Measurements from ENCODE around the gene CEP104. TPM values are rescaled to one million over a fixed set of nuclear protein-coding genes. Genes with fewer than 3 reads are reported as not detected.
A peak's percentile ranks its signal among the peaks of the same experiment; 100 is the strongest.

Gene CEP104
- total and polyA plus RNA-seq, 10 donors = 4.5 to 49.4 (median 33.4) TPM

DNA sequence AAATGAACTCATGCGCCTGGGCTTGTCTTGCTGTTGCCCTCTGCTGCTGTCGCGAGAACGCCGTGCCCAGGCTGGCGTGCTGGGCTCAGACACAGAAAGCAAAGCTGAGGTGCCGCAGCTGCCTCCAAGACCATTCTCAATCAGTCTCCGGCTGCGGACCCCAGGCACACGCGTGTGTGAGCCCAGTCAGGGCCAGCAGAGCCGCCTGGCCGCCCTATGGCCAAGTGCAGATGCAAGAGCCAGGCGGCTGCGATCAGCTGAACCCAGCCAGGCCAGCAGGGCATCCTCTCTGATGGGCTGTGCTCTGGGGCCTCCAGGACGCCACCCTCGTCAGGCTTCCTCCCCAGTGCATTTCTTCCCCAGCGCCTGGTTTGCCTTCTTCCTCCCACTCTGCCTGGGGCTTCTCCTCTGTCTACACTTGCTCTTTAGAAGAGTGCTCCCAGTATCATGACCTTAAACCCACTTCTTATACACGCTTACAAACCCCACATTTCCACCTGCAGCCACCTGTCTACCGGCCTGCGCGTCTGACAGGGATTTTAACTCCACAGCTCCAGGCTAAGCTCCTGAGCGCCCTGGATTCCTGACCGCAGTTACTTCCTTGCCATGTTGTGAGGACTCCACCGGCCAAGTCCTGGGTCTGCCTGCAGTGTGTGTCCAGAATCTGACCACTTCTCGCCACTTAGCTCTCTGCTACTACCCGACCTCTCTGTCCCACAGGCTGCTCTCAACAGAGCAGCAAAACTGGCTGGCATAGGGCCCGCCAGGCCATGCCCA, 39.0 kb downstream of the CEP104 start:
- Histone ChIP-seq H3K4me1 (no peaks in the 10 kb centered on the region), H3K9me3 (no peaks in the 10 kb centered on the region), H3K27me3 (replicated peaks in 1 of 7) (no peaks in the 10 kb centered on the region), H3K27ac (no peak overlapping the region), H3K36me3 (peaks cover 0 to 89% (median 58%) of the 10 kb centered on the region in 6 donors), H3K4me3 (no peak overlapping the region)
- DNase-seq = no peak
- intact Hi-C loops (cut with DNase I; ENCODE audit: low total_unique reads) = no loop called here
- peak in 2 of 3 donors; percentile 9 to 31 for TF ChIP-seq POLR2AphosphoS5 (IDR thresholded peaks at IDR 0.05)
- TF ChIP-seq, protein P1, sequence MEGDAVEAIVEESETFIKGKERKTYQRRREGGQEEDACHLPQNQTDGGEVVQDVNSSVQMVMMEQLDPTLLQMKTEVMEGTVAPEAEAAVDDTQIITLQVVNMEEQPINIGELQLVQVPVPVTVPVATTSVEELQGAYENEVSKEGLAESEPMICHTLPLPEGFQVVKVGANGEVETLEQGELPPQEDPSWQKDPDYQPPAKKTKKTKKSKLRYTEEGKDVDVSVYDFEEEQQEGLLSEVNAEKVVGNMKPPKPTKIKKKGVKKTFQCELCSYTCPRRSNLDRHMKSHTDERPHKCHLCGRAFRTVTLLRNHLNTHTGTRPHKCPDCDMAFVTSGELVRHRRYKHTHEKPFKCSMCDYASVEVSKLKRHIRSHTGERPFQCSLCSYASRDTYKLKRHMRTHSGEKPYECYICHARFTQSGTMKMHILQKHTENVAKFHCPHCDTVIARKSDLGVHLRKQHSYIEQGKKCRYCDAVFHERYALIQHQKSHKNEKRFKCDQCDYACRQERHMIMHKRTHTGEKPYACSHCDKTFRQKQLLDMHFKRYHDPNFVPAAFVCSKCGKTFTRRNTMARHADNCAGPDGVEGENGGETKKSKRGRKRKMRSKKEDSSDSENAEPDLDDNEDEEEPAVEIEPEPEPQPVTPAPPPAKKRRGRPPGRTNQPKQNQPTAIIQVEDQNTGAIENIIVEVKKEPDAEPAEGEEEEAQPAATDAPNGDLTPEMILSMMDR (IDR thresholded peaks at IDR 0.05 in 8 of 11, conservative IDR thresholded peaks at IDR 0.05 in 3 of 11) = no peak
- no peak for TF ChIP-seq POLR2A (IDR thresholded peaks at IDR 0.05)
- WGBS, 5 donors = 93 to 96% (median 94%) methylated on average over 27 to 28 of the region's 28 CpGs

GRCh38 chr1:3817138-3817740, 39.8 kb downstream of the CEP104 start:
- no peaks in the 10 kb centered on the region for H3K27me3 ChIP-seq (replicated peaks in 1 of 7)
- TF ChIP-seq, protein P1 (IDR thresholded peaks at IDR 0.05 in 8 of 11, conservative IDR thresholded peaks at IDR 0.05 in 3 of 11) = no peak
- TF ChIP-seq POLR2AphosphoS5 (IDR thresholded peaks at IDR 0.05) (no peak), POLR2A (IDR thresholded peaks at IDR 0.05) (no peak)
- no peak for DNase-seq

GRCh38 chr1:3816331-3817137, 40.5 kb downstream of the CEP104 start:
- peak in 1 of 3 donors; percentile 57 for TF ChIP-seq POLR2AphosphoS5 (IDR thresholded peaks at IDR 0.05)
- TF ChIP-seq POLR2A (IDR thresholded peaks at IDR 0.05) = no peak
- Histone ChIP-seq H3K27ac (no peak overlapping the region), H3K4me1 (no peaks in the 10 kb centered on the region), H3K27me3 (replicated peaks in 1 of 7) (no peaks in the 10 kb centered on the region), H3K9me3 (no peaks in the 10 kb centered on the region), H3K36me3 (peaks cover 0 to 74% (median 44%) of the 10 kb centered on the region in 6 donors), H3K4me3 (no peak overlapping the region)
- intact Hi-C loops (cut with DNase I; ENCODE audit: low total_unique reads) = no loop called here
- DNase-seq = no peak
- WGBS, 5 donors = 87 to 95% (median 93%) methylated on average over 31 to 38 of the region's 38 CpGs

More at GRCh38 chr1:3817138-3817740, 39.8 kb downstream of the CEP104 start:
- Histone ChIP-seq H3K36me3 (peaks cover 0 to 81% (median 50%) of the 10 kb centered on the region in 6 donors), H3K9me3 (no peaks in the 10 kb centered on the region), H3K4me1 (no peaks in the 10 kb centered on the region), H3K27ac (no peak overlapping the region), H3K4me3 (no peak overlapping the region)
- WGBS, 5 donors = 93 to 98% (median 94%) methylated on average over 14 to 17 of the region's 17 CpGs
- intact Hi-C loops (cut with DNase I; ENCODE audit: low total_unique reads) = no loop called here

- 91 to 96% (median 93%) methylated on average over 24 to 42 of the region's 42 CpGs for WGBS, 5 donors
- intact Hi-C loops (cut with DNase I; ENCODE audit: low total_unique reads) = no loop called here
- H3K27ac ChIP-seq = no peak overlapping the region
- no peak overlapping the region for H3K4me3 ChIP-seq
- peaks cover 0 to 59% (median 30%) of the 10 kb centered on the region in 6 donors for H3K36me3 ChIP-seq
- no peak for DNase-seq
- H3K27me3 ChIP-seq (replicated peaks in 1 of 7) = no peaks in the 10 kb centered on the region
- TF ChIP-seq POLR2A (IDR thresholded peaks at IDR 0.05) (no peak), POLR2AphosphoS5 (IDR thresholded peaks at IDR 0.05) (peak in 1 of 3 donors; percentile 15)
- TF ChIP-seq, protein P1 (IDR thresholded peaks at IDR 0.05 in 8 of 11, conservative IDR thresholded peaks at IDR 0.05 in 3 of 11) = no peak
- H3K4me1 ChIP-seq = no peaks in the 10 kb centered on the region
- no peaks in the 10 kb centered on the region for H3K9me3 ChIP-seq
These were observed 42.0 kb downstream of the CEP104 start for GRCh38 chr1:3814771-3815561.

Measured in spleen (tissue), 11 donors.